ENCODE measurements around the gene LRP5.

LRP5 gene

DNA sequence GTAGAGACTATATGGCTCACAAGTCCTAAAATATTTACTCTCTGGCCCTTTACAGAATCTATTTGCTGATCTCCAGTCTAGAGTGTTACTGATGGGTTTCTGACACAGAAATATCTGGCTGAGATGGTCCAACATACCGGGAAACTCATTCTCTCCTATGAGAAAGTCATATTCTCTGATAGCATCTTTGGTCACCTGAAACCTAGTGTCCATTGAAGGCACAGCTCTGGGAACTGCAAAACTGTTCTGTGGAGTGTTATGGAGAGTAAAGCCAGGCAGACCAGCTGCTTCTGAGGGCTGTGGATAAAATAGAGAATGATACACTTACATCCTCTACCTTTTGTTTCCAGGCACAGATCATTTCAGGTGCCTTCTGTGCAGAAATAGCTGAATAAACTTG is 38.1 kb upstream of the LRP5 start:
- Histone ChIP-seq H3K4me2 (ENCODE audit: low read depth, low read length, poor library complexity, severe bottlenecking) (no peak overlapping the region), H3F3A (ENCODE audit: low read depth) (no peaks in the 10 kb centered on the region), H3K79me2 (ENCODE audit: insufficient read depth, low read length) (0 out of 2 replicates have a peak, but pooled peaks cover 10% of the 10 kb centered on the region), H2AFZ (ENCODE audit: low read length) (no peak overlapping the region), H3K4me1 (ENCODE audit: insufficient read depth, low read length, poor library complexity, severe bottlenecking) (peaks cover 11% of the 10 kb centered on the region), H3K9ac (ENCODE audit: low read depth, low read length, poor library complexity, severe bottlenecking) (no peak overlapping the region), H3K36me3 (ENCODE audit: insufficient read depth, low read length) (no peaks in the 10 kb centered on the region), H3K9me2 (replicated peaks; ENCODE audit: low read depth, low read length) (no peaks in the 10 kb centered on the region), H4K20me1 (ENCODE audit: insufficient read depth, low read length, poor library complexity, severe bottlenecking) (no peaks in the 10 kb centered on the region), H3K27me3 (ENCODE audit: insufficient read depth, low read length, poor library complexity, severe bottlenecking) (no peaks in the 10 kb centered on the region), H3K4me3 (ENCODE audit: low read length, poor library complexity, severe bottlenecking) (no peak overlapping the region), H3K9me3 (ENCODE audit: insufficient read depth, low read depth, low read length) (no peaks in the 10 kb centered on the region)
- TF ChIP-seq, protein P1, sequence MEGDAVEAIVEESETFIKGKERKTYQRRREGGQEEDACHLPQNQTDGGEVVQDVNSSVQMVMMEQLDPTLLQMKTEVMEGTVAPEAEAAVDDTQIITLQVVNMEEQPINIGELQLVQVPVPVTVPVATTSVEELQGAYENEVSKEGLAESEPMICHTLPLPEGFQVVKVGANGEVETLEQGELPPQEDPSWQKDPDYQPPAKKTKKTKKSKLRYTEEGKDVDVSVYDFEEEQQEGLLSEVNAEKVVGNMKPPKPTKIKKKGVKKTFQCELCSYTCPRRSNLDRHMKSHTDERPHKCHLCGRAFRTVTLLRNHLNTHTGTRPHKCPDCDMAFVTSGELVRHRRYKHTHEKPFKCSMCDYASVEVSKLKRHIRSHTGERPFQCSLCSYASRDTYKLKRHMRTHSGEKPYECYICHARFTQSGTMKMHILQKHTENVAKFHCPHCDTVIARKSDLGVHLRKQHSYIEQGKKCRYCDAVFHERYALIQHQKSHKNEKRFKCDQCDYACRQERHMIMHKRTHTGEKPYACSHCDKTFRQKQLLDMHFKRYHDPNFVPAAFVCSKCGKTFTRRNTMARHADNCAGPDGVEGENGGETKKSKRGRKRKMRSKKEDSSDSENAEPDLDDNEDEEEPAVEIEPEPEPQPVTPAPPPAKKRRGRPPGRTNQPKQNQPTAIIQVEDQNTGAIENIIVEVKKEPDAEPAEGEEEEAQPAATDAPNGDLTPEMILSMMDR (conservative IDR thresholded peaks at IDR 0.05; ENCODE audit: low read length) = no peak
- TF ChIP-seq EZH2phosphoT487 (IDR thresholded peaks at IDR 0.05; ENCODE audit: borderline replicate concordance) = no peak

DNA sequence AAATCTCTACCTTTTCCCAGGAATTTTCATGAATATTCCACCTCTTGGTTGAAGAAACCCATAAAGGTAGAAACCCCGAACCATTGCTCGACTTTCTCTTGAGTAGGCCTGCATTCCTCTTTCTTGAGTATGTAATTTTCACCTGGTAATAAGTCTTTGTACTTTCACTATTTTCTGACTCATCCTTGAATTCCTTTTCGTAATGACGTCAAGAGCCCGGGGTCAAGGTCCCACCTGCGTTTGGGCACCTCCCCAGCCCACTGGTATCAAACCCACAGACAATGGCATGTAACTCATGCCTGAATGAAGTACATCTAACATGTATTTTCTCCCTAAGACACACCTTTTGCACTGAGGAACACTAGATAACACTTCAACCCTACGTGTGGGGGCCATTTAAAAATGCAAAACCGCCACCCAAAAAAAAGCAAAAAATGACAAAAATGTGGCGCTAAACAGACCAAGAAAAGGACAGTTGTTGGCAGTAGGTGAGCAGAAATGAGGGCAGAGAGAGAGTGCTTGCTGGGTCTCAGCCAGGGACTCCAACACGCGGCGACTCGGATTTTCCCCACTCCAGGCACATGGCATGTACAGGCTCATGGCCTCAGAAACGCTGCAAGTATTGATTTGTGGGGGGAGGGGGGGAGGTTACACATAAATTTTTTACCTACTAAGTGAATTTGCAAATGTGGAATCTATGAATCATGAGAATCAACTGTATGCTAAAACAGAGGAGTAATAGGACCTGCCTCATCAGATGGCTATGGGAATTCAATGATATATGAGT is 36.5 kb upstream of the LRP5 start:
- no peak overlapping the region for H3K4me2 ChIP-seq (ENCODE audit: low read depth, low read length, poor library complexity, severe bottlenecking)
- H3K4me3 ChIP-seq (ENCODE audit: low read length, poor library complexity, severe bottlenecking) = no peak overlapping the region
- H2AFZ ChIP-seq (ENCODE audit: low read length) = no peak overlapping the region
- no peaks in the 10 kb centered on the region for H3F3A ChIP-seq (ENCODE audit: low read depth)
- H3K9me3 ChIP-seq (ENCODE audit: insufficient read depth, low read depth, low read length) = no peaks in the 10 kb centered on the region
- no peaks in the 10 kb centered on the region for H3K27me3 ChIP-seq (ENCODE audit: insufficient read depth, low read length, poor library complexity, severe bottlenecking)
- no peak overlapping the region for H3K9ac ChIP-seq (ENCODE audit: low read depth, low read length, poor library complexity, severe bottlenecking)
- H3K4me1 ChIP-seq (ENCODE audit: insufficient read depth, low read length, poor library complexity, severe bottlenecking) = peaks cover 7% of the 10 kb centered on the region
- no peaks in the 10 kb centered on the region for H3K36me3 ChIP-seq (ENCODE audit: insufficient read depth, low read length)
- H3K9me2 ChIP-seq (replicated peaks; ENCODE audit: low read depth, low read length) = no peaks in the 10 kb centered on the region
- 0 out of 2 replicates have a peak, but pooled peaks cover 4% of the 10 kb centered on the region for H3K79me2 ChIP-seq (ENCODE audit: insufficient read depth, low read length)
- TF ChIP-seq, protein P1 (conservative IDR thresholded peaks at IDR 0.05; ENCODE audit: low read length) = no peak
- no peak for TF ChIP-seq EZH2phosphoT487 (IDR thresholded peaks at IDR 0.05; ENCODE audit: borderline replicate concordance)
- H4K20me1 ChIP-seq (ENCODE audit: insufficient read depth, low read length, poor library complexity, severe bottlenecking) = no peaks in the 10 kb centered on the region

DNA sequence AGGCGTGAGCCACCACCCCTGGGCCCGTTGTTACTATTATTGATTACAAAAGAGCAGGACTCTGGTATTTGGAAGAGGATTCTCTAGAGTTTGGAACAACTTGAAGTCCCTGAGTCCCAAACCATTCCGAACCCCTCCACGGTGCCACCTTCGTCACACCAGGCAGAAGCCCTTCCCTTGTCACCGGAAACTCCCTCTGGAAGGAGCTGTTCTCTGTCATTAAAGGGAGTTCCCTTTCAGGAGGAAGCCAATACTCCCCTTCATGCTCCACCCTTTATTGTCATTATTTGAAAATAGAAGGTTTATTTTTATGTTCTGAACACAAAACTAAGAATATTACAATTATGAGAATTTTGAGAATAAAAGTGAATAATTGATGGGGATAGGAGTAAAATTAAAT is 35.5 kb upstream of the LRP5 start:
- no peaks in the 10 kb centered on the region for H3F3A ChIP-seq (ENCODE audit: low read depth)
- H3K79me2 ChIP-seq (ENCODE audit: insufficient read depth, low read length) = 0 out of 2 replicates have a peak, but pooled peaks cover 4% of the 10 kb centered on the region
- no peak overlapping the region for H3K4me3 ChIP-seq (ENCODE audit: low read length, poor library complexity, severe bottlenecking)
- no peak overlapping the region for H2AFZ ChIP-seq (ENCODE audit: low read length)
- peaks cover 11% of the 10 kb centered on the region for H3K4me1 ChIP-seq (ENCODE audit: insufficient read depth, low read length, poor library complexity, severe bottlenecking)
- H3K27me3 ChIP-seq (ENCODE audit: insufficient read depth, low read length, poor library complexity, severe bottlenecking) = no peaks in the 10 kb centered on the region
- TF ChIP-seq, protein P1 (conservative IDR thresholded peaks at IDR 0.05; ENCODE audit: low read length) = no peak
- TF ChIP-seq EZH2phosphoT487 (IDR thresholded peaks at IDR 0.05; ENCODE audit: borderline replicate concordance) = no peak
- H3K9me2 ChIP-seq (replicated peaks; ENCODE audit: low read depth, low read length) = no peaks in the 10 kb centered on the region
- H4K20me1 ChIP-seq (ENCODE audit: insufficient read depth, low read length, poor library complexity, severe bottlenecking) = no peaks in the 10 kb centered on the region
- no peak overlapping the region for H3K9ac ChIP-seq (ENCODE audit: low read depth, low read length, poor library complexity, severe bottlenecking)
- H3K36me3 ChIP-seq (ENCODE audit: insufficient read depth, low read length) = no peaks in the 10 kb centered on the region
- H3K9me3 ChIP-seq (ENCODE audit: insufficient read depth, low read depth, low read length) = no peaks in the 10 kb centered on the region
- no peak overlapping the region for H3K4me2 ChIP-seq (ENCODE audit: low read depth, low read length, poor library complexity, severe bottlenecking)

Measured in Loucy (cell line).